Lower lobe of right lung (tissue), 2 donors: ENCODE results near the gene ABCA3. TPM values are rescaled to one million over a fixed set of nuclear protein-coding genes. Genes with fewer than 3 reads are reported as not detected.

Experiments
- ATAC-seq, 2 donors: fragments of 200-7000 bp; cut with Tn5 transposase; one replicate each; pipeline ENCODE4 v1.9.1; 2020 to 2022; ENCODE audit warnings: mild to moderate bottlenecking in 2 of 2, moderate library complexity in 2 of 2
- DNase-seq: peaks from one replicate; pipeline ENCODE4 v3.0.0-alpha.2; 2020
- H3K27ac ChIP-seq: fragments of 200-600 bp; one replicate; pipeline ENCODE4 v1.8.0; 2022
- H3K27me3 ChIP-seq: fragments of 200-600 bp; one replicate; pipeline ENCODE4 v1.8.0; 2022; ENCODE audit warnings: low read depth
- H3K36me3 ChIP-seq: fragments of 200-600 bp; one replicate; pipeline ENCODE4 v1.8.0; 2022; ENCODE audit warnings: mild to moderate bottlenecking
- H3K4me1 ChIP-seq: fragments of 200-600 bp; one replicate; pipeline ENCODE4 v1.8.0; 2022
- H3K4me3 ChIP-seq: fragments of 200-600 bp; one replicate; pipeline ENCODE4 v1.8.0; 2022; ENCODE audit warnings: mild to moderate bottlenecking
- H3K9me3 ChIP-seq: fragments of 200-600 bp; one replicate; pipeline ENCODE4 v1.8.0; 2022
- intact Hi-C: fragments of 100-400 bp; cut with DNase I; formaldehyde crosslinking; loops from one replicate; pipeline ENCODE4 v1.11.0; 2022
- total RNA-seq: library from RNA; stranded (reverse); fragmentation: NEBNext Ultra II Directional; extraction: Animal tissue kit (Norgen Biotek cat#: 25700); gene quantifications from one replicate; pipeline ENCODE4 v1.2.1, GENCODE V29; 2021
- TF ChIP-seq, protein P1 (sequence below): fragments of 200-600 bp; IDR thresholded peaks from one replicate; pipeline ENCODE4 v1.8.0; 2022; ENCODE audit warnings: antibody characterized with exemption, mild to moderate bottlenecking
- donor health status: DM: no; HTN: yes; CAD: no; lungs with severe emphysema.

The ABCA3 gene
- total RNA-seq, 1 donor from 2014 or later = 491 TPM

- Histone ChIP-seq H3K27ac (peak within 1 kb of the TSS; percentile 88), H3K9me3 (no peaks in the 10 kb centered on the region), H3K36me3 (peaks cover 52% of the 10 kb centered on the region), H3K27me3 (no peaks in the 10 kb centered on the region), H3K4me3 (peak within 1 kb of the TSS; percentile 83), H3K4me1 (peaks cover 20% of the 10 kb centered on the region)
- intact Hi-C loops = no loop called here
- DNase-seq (peak; percentile 97), ATAC-seq (peak; percentile 98 to 99)
- TF ChIP-seq, protein P1, sequence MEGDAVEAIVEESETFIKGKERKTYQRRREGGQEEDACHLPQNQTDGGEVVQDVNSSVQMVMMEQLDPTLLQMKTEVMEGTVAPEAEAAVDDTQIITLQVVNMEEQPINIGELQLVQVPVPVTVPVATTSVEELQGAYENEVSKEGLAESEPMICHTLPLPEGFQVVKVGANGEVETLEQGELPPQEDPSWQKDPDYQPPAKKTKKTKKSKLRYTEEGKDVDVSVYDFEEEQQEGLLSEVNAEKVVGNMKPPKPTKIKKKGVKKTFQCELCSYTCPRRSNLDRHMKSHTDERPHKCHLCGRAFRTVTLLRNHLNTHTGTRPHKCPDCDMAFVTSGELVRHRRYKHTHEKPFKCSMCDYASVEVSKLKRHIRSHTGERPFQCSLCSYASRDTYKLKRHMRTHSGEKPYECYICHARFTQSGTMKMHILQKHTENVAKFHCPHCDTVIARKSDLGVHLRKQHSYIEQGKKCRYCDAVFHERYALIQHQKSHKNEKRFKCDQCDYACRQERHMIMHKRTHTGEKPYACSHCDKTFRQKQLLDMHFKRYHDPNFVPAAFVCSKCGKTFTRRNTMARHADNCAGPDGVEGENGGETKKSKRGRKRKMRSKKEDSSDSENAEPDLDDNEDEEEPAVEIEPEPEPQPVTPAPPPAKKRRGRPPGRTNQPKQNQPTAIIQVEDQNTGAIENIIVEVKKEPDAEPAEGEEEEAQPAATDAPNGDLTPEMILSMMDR = peak; percentile 83
Observed at GRCh38 chr16:2251296-2252111, 89.0 kb downstream of the ABCA3 start, which contains the start of gene ECI1. ECI1 (minus strand) TSS chr16:2251587; CDS start chr16:2251566, 21 bp downstream.

GRCh38 chr16:2250652-2251295 lies 89.8 kb downstream of the ABCA3 start:
- intact Hi-C loops = no loop called here
- no peaks in the 10 kb centered on the region for H3K27me3 ChIP-seq
- H3K27ac ChIP-seq = peak overlapping the region; percentile 88
- peak overlapping the region; percentile 83 for H3K4me3 ChIP-seq
- ATAC-seq (peak in 1 of 2 donors; percentile 11), DNase-seq (no peak)
- peaks cover 20% of the 10 kb centered on the region for H3K4me1 ChIP-seq
- no peaks in the 10 kb centered on the region for H3K9me3 ChIP-seq
- H3K36me3 ChIP-seq = peaks cover 52% of the 10 kb centered on the region
- TF ChIP-seq, protein P1 = no peak

- TF ChIP-seq, protein P1 = no peak
- Histone ChIP-seq H3K27ac (no peak overlapping the region), H3K4me1 (peaks cover 10% of the 10 kb centered on the region), H3K27me3 (no peaks in the 10 kb centered on the region), H3K9me3 (no peaks in the 10 kb centered on the region), H3K4me3 (no peak overlapping the region), H3K36me3 (peaks cover 63% of the 10 kb centered on the region)
- DNase-seq = no peak
- intact Hi-C loops = no loop called here
- ATAC-seq = no peak
Observed at GRCh38 chr16:2246301-2246885, 94.1 kb downstream of the ABCA3 start.

DNA sequence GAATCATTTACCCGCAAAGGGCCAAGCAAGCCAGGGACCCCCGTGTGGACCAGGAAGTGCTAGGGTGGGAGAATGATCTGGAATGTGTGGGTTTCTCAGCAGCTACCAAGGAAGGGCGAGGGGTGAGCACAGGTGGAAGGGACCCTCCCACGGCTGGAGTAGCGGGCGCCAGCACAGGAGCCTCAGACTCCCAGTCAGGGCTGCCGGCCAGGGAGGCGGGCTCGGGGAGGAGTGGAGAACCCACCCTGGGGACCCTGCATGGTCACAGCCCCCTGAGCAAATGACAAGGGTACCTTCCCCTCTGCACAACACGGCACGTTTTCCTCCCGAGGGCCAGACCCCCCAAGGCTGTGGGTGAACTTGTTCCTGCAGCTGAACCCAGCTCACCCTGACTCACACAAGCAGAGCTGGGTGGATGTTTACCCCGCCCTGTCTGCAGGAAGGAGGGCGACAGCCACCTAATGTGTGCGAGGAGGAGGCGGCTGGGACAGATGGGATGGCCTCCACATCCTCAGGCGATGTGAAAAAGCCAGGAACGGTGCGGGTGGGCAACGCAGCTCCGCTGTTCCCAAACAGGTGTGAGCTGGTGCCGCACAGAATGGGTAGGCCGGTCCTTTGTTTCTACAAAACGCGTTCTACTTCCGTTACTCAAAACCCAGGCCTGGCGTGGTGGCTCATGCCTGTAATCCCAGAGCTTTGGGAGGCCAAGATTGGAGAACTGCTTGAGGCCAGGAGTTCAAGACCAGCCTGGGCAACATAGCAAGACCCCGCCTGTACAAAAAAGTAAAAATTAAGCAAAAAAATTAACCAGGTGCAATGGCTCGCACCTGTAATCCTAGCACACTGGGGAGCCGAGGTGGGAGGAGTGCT lies 95.4 kb downstream of the ABCA3 start:
- no peak for DNase-seq
- ATAC-seq = no peak
- Histone ChIP-seq H3K27me3 (no peaks in the 10 kb centered on the region), H3K4me3 (no peak overlapping the region), H3K27ac (no peak overlapping the region), H3K36me3 (peaks cover 63% of the 10 kb centered on the region), H3K9me3 (no peaks in the 10 kb centered on the region), H3K4me1 (peaks cover 4% of the 10 kb centered on the region)
- intact Hi-C loops = no loop called here
- TF ChIP-seq, protein P1 = no peak

DNA sequence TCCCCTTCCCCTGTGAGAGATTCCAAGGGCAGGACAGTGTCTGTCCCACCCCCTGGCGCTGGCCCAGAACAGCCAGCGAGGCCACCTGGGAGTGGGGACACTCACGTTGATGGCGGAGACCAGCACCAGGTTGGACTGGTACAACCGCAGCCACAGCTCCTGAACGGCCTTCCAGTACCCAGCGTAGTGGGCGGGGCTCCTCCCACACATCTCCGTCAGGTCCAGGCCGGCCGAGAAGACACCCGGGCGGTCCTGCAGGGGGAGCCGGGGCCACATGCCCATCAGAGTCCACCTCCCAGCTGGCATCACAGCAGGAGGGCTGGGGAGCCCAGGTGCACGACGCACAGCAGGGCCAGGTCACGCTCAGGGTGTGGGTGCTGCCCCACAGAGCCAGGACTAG lies 96.2 kb downstream of the ABCA3 start:
- DNase-seq = no peak
- no peak overlapping the region for H3K4me3 ChIP-seq
- H3K36me3 ChIP-seq = peaks cover 66% of the 10 kb centered on the region
- intact Hi-C loops = no loop called here
- H3K27me3 ChIP-seq = no peaks in the 10 kb centered on the region
- peak; percentile 13 to 19 for ATAC-seq
- TF ChIP-seq, protein P1 = no peak
- no peak overlapping the region for H3K27ac ChIP-seq
- H3K9me3 ChIP-seq = no peaks in the 10 kb centered on the region
- H3K4me1 ChIP-seq = no peaks in the 10 kb centered on the region
